GM23338 (cell line): Measurements from ENCODE around the gene CPAMD8. TPM values are rescaled to one million over a fixed set of nuclear protein-coding genes. Genes with fewer than 3 reads are reported as not detected.

Source experiments
- ATAC-seq: fragments of 200-7000 bp; cut with Tn5 transposase; 3 replicates; pipeline ENCODE4 v1.9.1; 2020
- DNase-seq: peaks from one replicate; pipeline ENCODE4 v3.0.0-alpha.2; 2015; ENCODE audit warnings: low spot score
- H2AFZ ChIP-seq: fragments of 200-600 bp; sonication (generic); 2 replicates; pipeline ENCODE4 v1.8.0; 2016; ENCODE audit warnings: antibody characterized with exemption, mild to moderate bottlenecking, moderate library complexity
- H3F3A ChIP-seq: fragments of 200-600 bp; sonication (generic); replicated peaks from 2 replicates; pipeline ENCODE4 v1.8.0; 2017; ENCODE audit warnings: antibody characterized with exemption, mixed run types, low read depth
- H3K27ac ChIP-seq: fragments of 200-600 bp; sonication (generic); 2 replicates; pipeline ENCODE4 v1.6.1; 2016; ENCODE audit warnings: low read depth
- H3K27me3 ChIP-seq: fragments of 200-600 bp; sonication (generic); 2 replicates; pipeline ENCODE4 v1.8.0; 2016; ENCODE audit warnings: mild to moderate bottlenecking, mixed run types, moderate library complexity; ENCODE audit not compliant: insufficient read depth
- H3K36me3 ChIP-seq: fragments of 200-600 bp; sonication (generic); 2 replicates; pipeline ENCODE4 v1.8.0; 2016; ENCODE audit warnings: mild to moderate bottlenecking; ENCODE audit not compliant: insufficient read depth
- H3K4me1 ChIP-seq: fragments of 200-600 bp; sonication (generic); 2 replicates; pipeline ENCODE4 v1.8.0; 2016; ENCODE audit warnings: mild to moderate bottlenecking, moderate library complexity; ENCODE audit not compliant: insufficient read depth
- H3K4me2 ChIP-seq: fragments of 200-600 bp; sonication (generic); 2 replicates; pipeline ENCODE4 v1.7.1; 2017; ENCODE audit warnings: mixed run types
- H3K4me3 ChIP-seq: fragments of 200-600 bp; sonication (generic); 2 replicates; pipeline ENCODE4 v1.6.1; 2016; ENCODE audit warnings: mixed run types
- H3K79me2 ChIP-seq: fragments of 200-600 bp; sonication (generic); replicated peaks from 2 replicates; pipeline ENCODE4 v1.8.0; 2017; ENCODE audit warnings: mild to moderate bottlenecking; ENCODE audit not compliant: insufficient read depth
- H3K9me2 ChIP-seq: fragments of 200-600 bp; sonication (generic); 2 replicates; pipeline ENCODE4 v1.8.0; 2017; ENCODE audit not compliant: insufficient read depth
- H4K20me1 ChIP-seq: fragments of 200-600 bp; sonication (generic); replicated peaks from 2 replicates; pipeline ENCODE4 v1.8.0; 2017; ENCODE audit warnings: mild to moderate bottlenecking; ENCODE audit not compliant: insufficient read depth
- H3K27ac Mint-ChIP-seq: 2 replicates; pipeline ENCODE4 v1.8.0; 2020; ENCODE audit warnings: inconsistent platforms, mild to moderate bottlenecking, moderate library complexity, mixed read lengths
- H3K27me3 Mint-ChIP-seq: 3 replicates; pipeline ENCODE4 v1.8.0; 2022; ENCODE audit warnings: low read depth, mild to moderate bottlenecking, moderate library complexity, mixed read lengths, inconsistent platforms; ENCODE audit not compliant: insufficient read depth, poor library complexity
- H3K36me3 Mint-ChIP-seq: 3 replicates; pipeline ENCODE4 v1.8.0; 2021; ENCODE audit warnings: low read depth, mild to moderate bottlenecking, inconsistent platforms, moderate library complexity, mixed read lengths
- H3K4me1 Mint-ChIP-seq: 3 replicates; pipeline ENCODE4 v1.8.0; 2020; ENCODE audit warnings: mild to moderate bottlenecking, inconsistent platforms, mixed read lengths
- H3K4me3 Mint-ChIP-seq: 3 replicates; pipeline ENCODE4 v1.8.0; 2021; ENCODE audit warnings: moderate library complexity, mild to moderate bottlenecking, inconsistent platforms, mixed read lengths
- H3K9me3 Mint-ChIP-seq: 3 replicates; pipeline ENCODE4 v1.8.0; 2020; ENCODE audit warnings: moderate library complexity, mild to moderate bottlenecking, inconsistent platforms, mixed read lengths
- CREB1 ChIP-seq: fragments of 250-450 bp; sonication (Bioruptor Pico); IDR thresholded peaks from 2 replicates; pipeline ENCODE4 v1.5.0; 2020; ENCODE audit warnings: low read depth, mild to moderate bottlenecking, moderate library complexity
- EZH2 ChIP-seq: fragments of 200-600 bp; sonication (generic); IDR thresholded peaks from one replicate; pipeline ENCODE4 v1.8.0; 2017; ENCODE audit warnings: antibody characterized with exemption, mild to moderate bottlenecking, low read depth; ENCODE audit not compliant: unreplicated experiment
- JUNB ChIP-seq: IDR thresholded peaks from one replicate; pipeline ENCODE4 v1.6.1; 2016; ENCODE audit warnings: antibody characterized with exemption; ENCODE audit not compliant: unreplicated experiment
- NANOG ChIP-seq: IDR thresholded peaks from 2 replicates; pipeline ENCODE4 v1.6.1; 2016; ENCODE audit warnings: antibody characterized with exemption, borderline replicate concordance
- POLR2AphosphoS5 ChIP-seq: IDR thresholded peaks from 2 replicates; pipeline ENCODE4 v1.6.1; 2016; ENCODE audit warnings: antibody characterized with exemption, low read depth
- REST ChIP-seq: IDR thresholded peaks from one replicate; pipeline ENCODE4 v1.6.1; 2018; ENCODE audit warnings: antibody characterized with exemption; ENCODE audit not compliant: unreplicated experiment
- STAT1 ChIP-seq: IDR thresholded peaks from one replicate; pipeline ENCODE4 v1.6.1; 2016; ENCODE audit warnings: antibody characterized with exemption; ENCODE audit not compliant: unreplicated experiment
- ZNF114 ChIP-seq: fragments of 250-450 bp; sonication (Bioruptor Pico); IDR thresholded peaks from 2 replicates; pipeline ENCODE4 v1.5.0; 2020; ENCODE audit warnings: mild to moderate bottlenecking, moderate library complexity
- ZNF331 ChIP-seq: fragments of 250-450 bp; sonication (Bioruptor Pico); IDR thresholded peaks from 2 replicates; pipeline ENCODE4 v1.5.0; 2020; ENCODE audit warnings: low read depth, mild to moderate bottlenecking, moderate library complexity
- ZNF462 ChIP-seq: fragments of 250-450 bp; sonication (Bioruptor Pico); IDR thresholded peaks from 2 replicates; pipeline ENCODE4 v1.5.0; 2020; ENCODE audit warnings: mild to moderate bottlenecking, moderate library complexity
- polyA plus RNA-seq: library from polyadenylated mRNA; unstranded; fragments of >200 nt; fragmentation: Nextera tagmentation; extraction: Ambion mirVana; gene quantifications from 2 replicates; pipeline ENCODE4 v1.2.1, GENCODE V29; 2016
- total RNA-seq: library from RNA; depleted of rRNA; stranded (reverse); fragments of >200 nt; shearing (Covaris generic); gene quantifications from 2 replicates; pipeline ENCODE4 v1.2.3, GENCODE V29; 2014
- TF ChIP-seq, protein P1 (sequence below): IDR thresholded peaks from 2 replicates; pipeline ENCODE4 v1.6.1; 2016; ENCODE audit warnings: antibody characterized with exemption

The CPAMD8 gene
- total and polyA plus RNA-seq, 2 experiments from 2014 or later: 4.4 to 11.8 TPM

DNA sequence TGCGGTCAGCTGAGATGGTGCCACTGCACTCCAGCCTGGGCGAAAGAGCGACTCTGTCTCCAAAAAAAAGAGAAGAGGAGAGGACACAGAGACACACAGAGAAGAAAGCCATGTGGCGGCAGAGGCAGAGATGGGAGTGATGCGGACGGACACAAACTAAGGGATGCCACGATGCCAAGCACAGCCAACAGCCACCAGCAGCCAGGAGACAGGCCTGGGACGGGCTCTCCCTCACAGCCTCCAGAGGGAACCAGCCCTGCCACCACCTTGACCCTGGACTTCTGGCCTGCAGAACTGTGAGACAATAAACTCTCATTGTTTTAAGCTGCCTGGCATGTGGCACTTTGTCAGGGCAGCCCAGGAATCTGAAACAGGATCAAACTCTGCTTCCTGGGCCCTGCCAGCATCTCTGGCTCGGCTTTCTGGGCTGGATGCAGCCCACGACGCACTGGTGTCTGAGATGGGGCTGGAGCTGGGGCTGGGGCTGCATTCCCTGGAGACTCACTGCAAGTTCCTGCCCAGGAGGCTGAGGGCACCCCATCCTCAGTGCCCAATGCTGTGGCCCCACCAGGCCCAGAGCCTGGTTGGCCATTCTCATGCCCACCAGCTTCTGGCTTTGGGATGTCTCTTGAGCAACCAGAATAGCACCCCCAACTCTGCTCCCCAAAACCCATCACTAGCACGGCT, 134.8 kb downstream of the CPAMD8 start:
- DNase-seq: no peak
- H3K36me3 Mint-ChIP-seq: no peaks in the 10 kb centered on the region
- no peak overlapping the region for H3K4me3 Mint-ChIP-seq
- no peak for ATAC-seq
- Histone ChIP-seq H3F3A (no peaks in the 10 kb centered on the region), H2AFZ (no peak overlapping the region), H3K27ac (no peak overlapping the region), H4K20me1 (no peaks in the 10 kb centered on the region), H3K4me1 (peaks cover 3% of the 10 kb centered on the region), H3K27me3 (0 out of 2 replicates have a peak, but pooled peaks cover 4% of the 10 kb centered on the region), H3K4me2 (no peak overlapping the region), H3K36me3 (no peaks in the 10 kb centered on the region), H3K9me2 (no peaks in the 10 kb centered on the region), H3K79me2 (no peaks in the 10 kb centered on the region), H3K4me3 (no peak overlapping the region)
- peaks cover 7% of the 10 kb centered on the region for H3K27me3 Mint-ChIP-seq
- no peaks in the 10 kb centered on the region for H3K9me3 Mint-ChIP-seq
- H3K4me1 Mint-ChIP-seq: peaks cover 7% of the 10 kb centered on the region; the same call in 2 of the 3 replicates
- H3K27ac Mint-ChIP-seq: no peak overlapping the region
- TF ChIP-seq JUNB: no peak
- TF ChIP-seq ZNF114 (CRISPR knock-in tag): no peak
- TF ChIP-seq POLR2AphosphoS5: no peak
- TF ChIP-seq ZNF331 (CRISPR knock-in tag): no peak
- no peak for TF ChIP-seq NANOG
- TF ChIP-seq REST: no peak
- TF ChIP-seq CREB1 (CRISPR knock-in tag): no peak
- TF ChIP-seq STAT1: no peak
- TF ChIP-seq EZH2: no peak
- TF ChIP-seq, protein P1, sequence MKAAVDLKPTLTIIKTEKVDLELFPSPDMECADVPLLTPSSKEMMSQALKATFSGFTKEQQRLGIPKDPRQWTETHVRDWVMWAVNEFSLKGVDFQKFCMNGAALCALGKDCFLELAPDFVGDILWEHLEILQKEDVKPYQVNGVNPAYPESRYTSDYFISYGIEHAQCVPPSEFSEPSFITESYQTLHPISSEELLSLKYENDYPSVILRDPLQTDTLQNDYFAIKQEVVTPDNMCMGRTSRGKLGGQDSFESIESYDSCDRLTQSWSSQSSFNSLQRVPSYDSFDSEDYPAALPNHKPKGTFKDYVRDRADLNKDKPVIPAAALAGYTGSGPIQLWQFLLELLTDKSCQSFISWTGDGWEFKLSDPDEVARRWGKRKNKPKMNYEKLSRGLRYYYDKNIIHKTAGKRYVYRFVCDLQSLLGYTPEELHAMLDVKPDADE: no peak
- no peak for TF ChIP-seq ZNF462 (CRISPR knock-in tag)
